OCI-LY1 (cell line): ENCODE measurements around the gene NF2.
"Not testable (repeated sequence)": the region's sequence is repeated elsewhere in the genome, so short reads cannot be mapped to it uniquely, and the experiment has no call there.

Experiments
- CTCF ChIP-seq: fragments of 200-600 bp; sonication (generic), shearing (Covaris generic); IDR thresholded peaks from 2 replicates; pipeline ENCODE4 v1.5.1; 2017; ENCODE audit warnings: mild to moderate bottlenecking, antibody characterized with exemption, low read length, moderate library complexity, mixed read lengths
- EZH2 ChIP-seq: fragments of 200-600 bp; sonication (generic), shearing (Covaris generic); IDR thresholded peaks from 2 replicates; pipeline ENCODE4 v1.8.0; 2017; ENCODE audit warnings: borderline replicate concordance, mixed run types, mild to moderate bottlenecking, antibody characterized with exemption, low read length, moderate library complexity, mixed read lengths

GRCh38 chr22:29566513-29566912 is 36.9 kb upstream of the NF2 start:
- TF ChIP-seq CTCF, EZH2: not testable (repeated sequence)
